GM19452 (cell line): ENCODE results near the gene KIF1A.

ENCODE experiments used
- ATAC-seq: cut with Tn5 transposase; IDR thresholded peaks from one replicate; pipeline ENCODE4 v1.9.1; 2021; ENCODE audit not compliant: unreplicated experiment

The KIF1A gene

GRCh38 chr2:240806006-240806405 lies 14.0 kb downstream of the KIF1A start:
- no peak for ATAC-seq

- no peak for ATAC-seq
Measured at GRCh38 chr2:240803191-240803590, 16.8 kb downstream of the KIF1A start.

GRCh38 chr2:240799033-240799820 lies 20.8 kb downstream of the KIF1A start:
- ATAC-seq, result no peak

GRCh38 chr2:240798327-240798905 lies 21.6 kb downstream of the KIF1A start:
- no peak for ATAC-seq

GRCh38 chr2:240797914-240798313 lies 22.1 kb downstream of the KIF1A start:
- no peak for ATAC-seq

GRCh38 chr2:240797500-240797895 lies 22.5 kb downstream of the KIF1A start:
- no peak for ATAC-seq

- ATAC-seq, result no peak
Measured at GRCh38 chr2:240796543-240797499, 23.2 kb downstream of the KIF1A start.

- no peak for ATAC-seq
Measured at GRCh38 chr2:240795916-240796510, 24.0 kb downstream of the KIF1A start.

GRCh38 chr2:240795454-240795853 lies 24.6 kb downstream of the KIF1A start:
- no peak for ATAC-seq

GRCh38 chr2:240794178-240794721 lies 25.8 kb downstream of the KIF1A start:
- ATAC-seq, result no peak

- no peak for ATAC-seq
Measured at GRCh38 chr2:240793313-240794177, 26.5 kb downstream of the KIF1A start.

GRCh38 chr2:240792629-240793312 lies 27.2 kb downstream of the KIF1A start:
- ATAC-seq, result no peak

- no peak for ATAC-seq
Measured at GRCh38 chr2:240791821-240792628, 28.0 kb downstream of the KIF1A start.

GRCh38 chr2:240791221-240791800 lies 28.7 kb downstream of the KIF1A start:
- ATAC-seq, result no peak

- no peak for ATAC-seq
Measured at GRCh38 chr2:240790370-240791220, 29.4 kb downstream of the KIF1A start.

GRCh38 chr2:240789501-240790369 lies 30.3 kb downstream of the KIF1A start:
- ATAC-seq, result no peak
